HG03432 (cell line): ENCODE measurements around the gene BAHD1.
A peak's percentile ranks its signal among the peaks of the same experiment; 100 is the strongest.

Source experiments
- ATAC-seq: cut with Tn5 transposase; IDR thresholded peaks from one replicate; pipeline ENCODE4 v1.9.1; 2021; ENCODE audit warnings: mild to moderate bottlenecking, moderate library complexity; ENCODE audit not compliant: unreplicated experiment

The BAHD1 gene

GRCh38 chr15:40421246-40422157, 19.3 kb upstream of the BAHD1 start:
- ATAC-seq = peak; percentile 82

- no peak for ATAC-seq
These were observed 16.2 kb upstream of the BAHD1 start for GRCh38 chr15:40424483-40425115.

- no peak for ATAC-seq
These were observed 15.1 kb upstream of the BAHD1 start for GRCh38 chr15:40425681-40426080.

- ATAC-seq = no peak
These were observed 13.6 kb upstream of the BAHD1 start for GRCh38 chr15:40427188-40427587.

DNA sequence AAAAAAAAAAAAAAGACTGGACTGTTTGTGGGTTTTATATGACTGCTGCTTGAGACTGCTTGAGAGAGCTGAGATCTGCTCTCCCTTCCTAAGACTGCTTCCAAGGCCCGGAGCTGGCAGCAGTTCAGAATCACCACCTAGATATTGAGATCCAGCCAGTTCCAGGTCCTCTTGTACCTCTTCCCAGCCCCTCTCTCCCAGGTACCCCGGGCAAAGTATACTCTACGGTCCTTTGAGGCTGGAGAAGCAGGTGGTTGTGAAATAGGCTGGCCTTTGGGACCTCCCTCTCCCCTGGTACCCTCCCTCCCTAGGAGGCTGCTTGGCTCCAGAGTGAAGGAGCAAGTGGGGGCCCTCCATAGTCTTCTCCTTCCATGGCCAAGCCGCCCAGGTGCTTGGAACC, 12.6 kb upstream of the BAHD1 start:
- ATAC-seq = no peak

GRCh38 chr15:40429068-40429710, 11.6 kb upstream of the BAHD1 start:
- ATAC-seq = no peak

DNA sequence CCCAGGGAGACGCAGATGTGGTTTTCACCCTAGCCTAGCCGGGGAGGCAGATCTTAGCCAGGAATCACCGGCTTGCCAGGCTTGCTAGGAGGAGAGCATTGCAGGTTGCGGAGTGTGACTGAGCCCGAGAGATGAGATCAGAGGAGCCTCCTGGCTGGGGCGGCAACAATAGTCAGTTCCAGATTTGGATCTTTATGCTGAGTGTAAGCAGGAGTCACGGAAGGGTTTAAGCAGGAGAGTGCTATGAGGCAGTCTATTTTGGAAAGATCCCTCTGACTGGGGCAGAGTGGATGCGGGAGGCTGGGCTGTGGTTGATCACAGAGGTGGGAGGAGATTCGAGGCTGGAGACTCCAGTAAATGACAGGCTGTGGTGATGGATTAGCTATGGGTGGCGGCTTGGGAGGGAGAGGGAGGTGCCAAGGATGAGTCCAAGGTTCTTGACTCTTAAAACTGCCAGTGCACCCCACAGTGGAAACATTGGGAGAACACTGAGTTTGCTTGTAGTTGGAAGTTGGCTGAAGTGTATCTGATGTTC, 10.4 kb upstream of the BAHD1 start:
- no peak for ATAC-seq

DNA sequence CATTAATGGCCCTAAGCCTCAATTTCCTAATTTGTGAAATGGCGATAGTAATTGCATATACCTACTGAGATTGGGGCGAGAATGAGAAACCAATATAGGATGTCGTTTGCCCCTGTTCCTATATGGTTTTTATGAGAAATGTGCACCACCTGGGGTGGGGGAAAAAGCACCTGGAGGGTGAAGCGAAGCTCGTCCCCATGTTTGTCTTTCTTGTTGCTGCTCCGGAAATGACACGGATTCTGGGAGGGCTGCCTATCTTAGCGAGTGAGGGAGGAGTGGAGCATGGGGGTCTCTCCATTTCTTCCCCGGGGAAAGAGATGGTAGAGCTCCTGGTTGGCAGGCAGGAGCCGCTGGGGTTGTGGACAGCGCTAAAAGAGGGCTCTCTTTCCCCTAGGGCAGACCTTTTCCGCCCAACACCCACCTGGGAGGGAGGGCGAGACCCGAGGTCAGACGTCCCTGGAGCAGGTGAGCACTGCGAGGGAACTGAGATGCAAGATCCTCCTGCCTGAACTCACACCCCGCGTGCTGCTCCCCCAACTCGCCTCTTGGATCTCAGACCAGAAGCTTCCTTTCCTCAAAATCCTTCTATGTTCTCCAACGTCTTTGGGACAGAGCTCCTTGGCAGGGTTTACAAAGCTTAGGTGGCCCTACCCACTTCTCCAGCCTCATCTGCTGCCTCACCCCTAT, 5.6 kb upstream of the BAHD1 start:
- ATAC-seq = no peak

DNA sequence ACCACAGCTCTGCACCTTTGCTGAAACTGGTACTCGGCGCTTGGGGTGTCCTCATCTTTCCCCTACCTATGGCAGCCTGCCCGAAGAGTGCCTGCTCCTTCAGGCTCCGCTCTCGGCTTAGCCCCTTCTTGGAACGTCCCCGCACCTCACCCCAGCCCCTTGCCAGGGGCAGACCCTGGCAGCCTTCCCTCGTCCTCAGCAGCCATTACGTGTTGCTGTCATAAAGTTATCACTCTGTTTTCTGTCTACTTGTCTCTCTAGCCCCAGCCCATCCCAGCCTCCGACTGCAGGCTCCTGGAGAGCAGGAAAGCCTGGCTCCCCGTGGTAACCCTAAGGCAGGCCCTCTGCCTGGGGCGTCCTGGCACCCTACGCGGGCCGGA, 5.1 kb upstream of the BAHD1 start:
- ATAC-seq = no peak

- ATAC-seq = no peak
These were observed 4.4 kb upstream of the BAHD1 start for GRCh38 chr15:40436116-40436891.

- no peak for ATAC-seq
These were observed 3.6 kb upstream of the BAHD1 start for GRCh38 chr15:40436892-40437751.

DNA sequence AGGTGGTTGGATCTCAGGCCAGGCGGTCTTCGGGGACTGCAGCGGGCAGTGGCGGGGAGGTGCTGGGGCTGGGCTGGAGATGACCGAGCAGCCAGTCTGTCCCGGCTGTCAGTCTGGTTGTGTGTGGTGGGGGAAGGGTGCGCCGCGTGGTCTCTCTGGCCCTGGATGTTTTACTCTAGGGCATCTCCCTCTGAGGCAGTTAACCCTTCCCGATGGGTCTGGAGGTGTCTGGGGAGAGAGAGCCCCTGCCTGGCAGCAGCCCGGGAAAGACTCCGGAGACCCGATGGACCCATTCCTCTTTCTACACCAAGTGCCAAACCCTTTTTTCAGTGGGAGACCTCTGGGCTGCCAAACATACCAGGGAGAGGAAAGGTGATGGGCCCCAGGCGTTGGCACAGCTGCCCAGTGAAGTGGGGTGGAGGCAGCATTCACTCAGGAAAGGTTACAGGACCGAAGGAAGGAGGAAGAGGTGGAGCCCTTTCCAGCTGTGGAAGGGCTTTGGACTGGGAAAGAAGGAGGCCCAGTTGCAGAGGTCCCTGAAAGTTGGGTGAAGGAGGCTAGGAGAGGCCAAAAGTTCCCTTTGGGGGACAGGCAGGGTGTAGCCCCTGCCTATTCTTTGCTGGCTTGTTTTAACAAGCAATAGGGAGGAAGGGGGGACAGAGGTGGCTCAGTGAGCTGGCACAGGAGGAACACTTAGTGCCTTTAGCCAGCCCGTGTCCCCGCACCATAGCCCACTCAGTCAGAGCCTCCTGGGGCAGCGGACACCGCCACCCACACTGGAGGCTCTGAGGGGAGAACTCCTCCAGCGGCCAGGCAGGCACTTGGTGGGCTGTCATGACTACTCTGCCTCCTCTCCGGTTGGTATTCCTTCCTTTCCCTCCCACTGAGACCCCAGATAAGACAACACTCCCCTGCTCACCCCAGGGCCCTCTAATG, 2.7 kb upstream of the BAHD1 start:
- ATAC-seq = no peak

GRCh38 chr15:40438712-40439111, 2.0 kb upstream of the BAHD1 start:
- ATAC-seq = no peak

DNA sequence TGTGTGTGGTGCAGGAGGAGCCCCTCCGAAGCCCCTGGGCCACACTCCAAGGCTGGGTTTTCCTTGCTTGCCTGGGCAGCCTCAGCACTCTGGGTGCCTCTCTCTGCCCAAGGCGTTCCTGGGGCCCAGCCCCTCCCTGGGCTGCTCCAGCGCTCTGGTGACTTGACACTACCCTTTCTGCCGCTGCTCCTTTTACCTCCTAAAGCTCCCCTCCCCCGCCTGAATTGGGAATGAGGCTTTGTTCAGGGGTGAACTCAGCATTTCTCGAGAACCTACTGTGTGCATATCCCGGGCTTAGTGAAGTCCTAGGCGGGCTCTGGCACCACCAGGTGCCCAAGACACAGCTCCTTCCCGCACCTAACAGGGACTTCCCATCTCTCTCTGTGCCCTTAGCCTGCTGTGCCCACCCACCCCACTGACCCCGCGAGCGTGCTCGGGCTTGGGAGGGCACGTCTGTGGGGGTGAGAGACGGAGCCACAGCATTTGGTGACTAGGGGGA, 1.2 kb upstream of the BAHD1 start:
- no peak for ATAC-seq

- no peak for ATAC-seq
These were observed 602 bp upstream of the BAHD1 start for GRCh38 chr15:40439960-40440742.

DNA sequence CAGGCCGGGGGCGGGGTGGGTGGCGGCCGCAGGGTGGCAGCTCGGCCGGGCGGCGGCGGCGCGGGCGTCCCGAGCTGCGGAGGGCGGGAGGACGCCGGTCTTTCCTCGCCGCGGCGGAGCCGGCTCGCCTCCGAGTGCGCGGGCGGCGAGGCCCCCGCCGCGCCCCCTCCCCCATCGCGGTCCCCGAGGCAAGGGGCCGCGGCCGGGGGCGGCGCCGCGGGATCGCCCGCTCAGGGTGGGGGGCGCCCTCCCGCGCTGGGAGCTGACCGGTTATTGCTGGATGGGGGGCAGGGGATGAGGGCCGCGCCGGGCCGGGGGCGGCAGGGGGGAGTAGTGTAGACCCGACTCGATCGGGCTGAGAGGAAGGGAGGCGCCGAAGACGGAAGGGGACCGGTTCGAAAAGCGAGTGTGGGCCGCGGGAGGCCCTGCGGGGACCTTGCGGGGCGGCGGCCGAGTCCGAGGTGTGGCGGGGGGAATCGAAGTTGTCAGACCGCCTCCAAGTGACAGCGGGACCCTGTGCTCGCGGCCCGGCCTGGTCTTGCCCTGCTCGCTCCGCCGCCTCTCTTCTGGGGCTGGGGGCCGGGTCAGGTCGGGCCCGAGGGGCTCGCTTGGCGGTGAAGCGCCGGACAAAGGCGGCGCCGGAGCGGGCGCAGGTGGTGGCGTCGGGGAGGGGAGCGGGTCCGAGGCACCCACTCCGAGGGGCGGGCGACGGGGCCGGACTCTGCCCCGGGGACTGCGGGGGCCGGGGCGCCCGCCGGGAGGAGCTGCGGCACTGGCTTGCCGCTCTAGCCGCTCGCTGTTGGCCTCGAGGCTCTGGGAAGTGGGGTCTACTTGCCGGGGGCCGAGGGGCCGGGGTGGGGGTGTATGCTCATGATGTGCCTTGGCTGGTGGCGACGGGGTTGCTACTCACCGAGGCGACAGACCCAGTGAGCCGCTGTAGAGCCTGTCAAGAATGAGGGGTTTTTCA, 1.1 kb downstream of the BAHD1 start:
- ATAC-seq = no peak
